A549 (cell line): ENCODE data around the gene ABCC4. TPM values are rescaled to one million over a fixed set of nuclear protein-coding genes. Genes with fewer than 3 reads are reported as not detected.

Experiments used
- ATAC-seq, 2 experiments: fragments of 200-7000 bp in 1 of 2; fragments of >200 bp in 1 of 2; cut with Nextera tagmentation in 1 of 2; cut with Tn5 transposase in 1 of 2; 3 replicates each; pipeline versions ENCODE4 v1.8.0 to v1.9.1; 2018 to 2020; ENCODE audit warnings: mild to moderate bottlenecking in 1 of 2, moderate library complexity in 1 of 2
- CTCF ChIA-PET: fragments of 300-600 bp; sonication (Branson Sonifier 250); formaldehyde crosslinking; extraction: SDS; loops from one replicate; lab custom pipeline; 2021; ENCODE audit warnings: antibody characterized with exemption, inconsistent platforms; lab: Yijun Ruan, JAX
- POLR2A ChIA-PET: fragments of 350-600 bp; formaldehyde crosslinking; extraction: SDS; loops from one replicate; lab custom pipeline; 2021; ENCODE audit warnings: antibody characterized with exemption, inconsistent platforms; lab: Yijun Ruan, JAX
- DNase-seq, 2 experiments: peaks; one replicate each; pipeline versions ENCODE4 v3.0.0 to v3.0.0-alpha.2; 2011 to 2016; ENCODE audit warnings: low read depth in 1 of 2, low spot score in 1 of 2
- FAIRE-seq: peaks from 2 replicates; lab custom pipeline; 2011; peaks lifted over from hg19 to GRCh38; lab: Jason Lieb, UNC
- H3K27ac ChIP-seq, 2 experiments: fragments of >200 bp; sonication (Bioruptor Twin); formaldehyde crosslinking; 3 replicates each; pipeline ENCODE4 v1.5.1; 2016 to 2017
- H3K4me1 ChIP-seq: fragments of >200 bp; sonication (Bioruptor Twin); formaldehyde crosslinking; 3 replicates; pipeline ENCODE4 v1.6.1; 2016
- H3K4me2 ChIP-seq: fragments of >200 bp; sonication (Bioruptor Twin); formaldehyde crosslinking; 3 replicates; pipeline ENCODE4 v1.6.1; 2016
- H3K4me3 ChIP-seq: fragments of >200 bp; sonication (Bioruptor Twin); formaldehyde crosslinking; 3 replicates; pipeline ENCODE4 v1.5.1; 2016
- H3K9me3 ChIP-seq: fragments of >200 bp; sonication (Bioruptor Twin); formaldehyde crosslinking; 3 replicates; pipeline ENCODE4 v1.6.1; 2016
- ATOH8 ChIP-seq: fragments of 250-450 bp; sonication (Bioruptor Pico); IDR thresholded peaks from 2 replicates; pipeline ENCODE4 v1.5.0; 2020; ENCODE audit warnings: low read depth, mild to moderate bottlenecking, moderate library complexity
- CEBPB ChIP-seq, 2 experiments: fragments of >200 bp in 1 of 2; sonication (Bioruptor Twin) in 1 of 2; formaldehyde crosslinking in 1 of 2; IDR thresholded peaks; 2 replicates each; pipeline ENCODE4 v1.6.1; 2012 to 2016
- CHD2 ChIP-seq: fragments of 150-350 bp; IDR thresholded peaks from 2 replicates; pipeline ENCODE4 v1.6.1; 2014; ENCODE audit warnings: low read length; ENCODE audit not compliant: partially characterized antibody
- EHF ChIP-seq: fragments of 250-450 bp; sonication (Bioruptor Pico); IDR thresholded peaks from 2 replicates; pipeline ENCODE4 v1.5.0; 2020; ENCODE audit warnings: mild to moderate bottlenecking
- EHMT2 ChIP-seq: fragments of 200-600 bp; sonication (generic); IDR thresholded peaks from 2 replicates; pipeline ENCODE4 v1.6.1; 2016; ENCODE audit warnings: antibody characterized with exemption, low read depth, mild to moderate bottlenecking, moderate library complexity
- FOSB ChIP-seq: fragments of 250-450 bp; sonication (Bioruptor Pico); IDR thresholded peaks from 2 replicates; pipeline ENCODE4 v1.5.0; 2020; ENCODE audit warnings: mild to moderate bottlenecking, moderate library complexity
- FOSL2 ChIP-seq, 2 experiments: fragments of 450-650 bp in 1 of 2; fragments of >200 bp in 1 of 2; sonication (Bioruptor Twin) in 1 of 2; formaldehyde crosslinking; IDR thresholded peaks; 2 replicates each; pipeline versions ENCODE4 v1.5.0 to v1.6.1; 2016 to 2020; ENCODE audit warnings: mild to moderate bottlenecking in 1 of 2, moderate library complexity in 1 of 2
- FOXS1 ChIP-seq: fragments of 250-450 bp; sonication (Bioruptor Pico); IDR thresholded peaks from 2 replicates; pipeline ENCODE4 v1.5.0; 2020; ENCODE audit warnings: mild to moderate bottlenecking, moderate library complexity
- HDAC2 ChIP-seq: fragments of 200-600 bp; sonication (generic); IDR thresholded peaks from 2 replicates; pipeline ENCODE4 v1.6.1; 2016
- HES2 ChIP-seq: fragments of >200 bp; sonication (Bioruptor Twin); formaldehyde crosslinking; IDR thresholded peaks from 2 replicates; pipeline ENCODE4 v1.6.1; 2016
- HMGXB4 ChIP-seq: fragments of 250-450 bp; sonication (Bioruptor Pico); IDR thresholded peaks from 2 replicates; pipeline ENCODE4 v1.5.0; 2021; ENCODE audit warnings: mild to moderate bottlenecking, moderate library complexity, borderline replicate concordance
- HOXA7 ChIP-seq: fragments of 250-450 bp; sonication (Bioruptor Pico); IDR thresholded peaks from 2 replicates; pipeline ENCODE4 v1.5.0; 2020; ENCODE audit warnings: mild to moderate bottlenecking, moderate library complexity
- HOXB5 ChIP-seq: fragments of 250-450 bp; sonication (Bioruptor Pico); IDR thresholded peaks from 2 replicates; pipeline ENCODE4 v1.5.0; 2020; ENCODE audit warnings: mild to moderate bottlenecking, moderate library complexity
- JUN ChIP-seq, 2 experiments: fragments of >200 bp; sonication (Bioruptor Twin); formaldehyde crosslinking; IDR thresholded peaks; 2 replicates in 1 of 2; 3 replicates in 1 of 2; pipeline ENCODE4 v1.6.1; 2016 to 2017
- KDM5A ChIP-seq: fragments of 200-600 bp; sonication (generic); IDR thresholded peaks from 2 replicates; pipeline ENCODE4 v1.6.1; 2016; ENCODE audit warnings: antibody characterized with exemption, mild to moderate bottlenecking
- MAX ChIP-seq: IDR thresholded peaks from 2 replicates; pipeline ENCODE4 v1.6.1; 2012
- MAZ ChIP-seq: fragments of 150-350 bp; IDR thresholded peaks from 2 replicates; pipeline ENCODE4 v1.6.1; 2014; ENCODE audit warnings: antibody characterized with exemption, low read depth, low read length, borderline replicate concordance
- MYC ChIP-seq: IDR thresholded peaks from 2 replicates; pipeline ENCODE4 v1.6.1; 2012; ENCODE audit warnings: mild to moderate bottlenecking, inconsistent platforms, low read length, improper control_type of control experiment, borderline replicate concordance
- NFE2L2 ChIP-seq: fragments of 150-350 bp; conservative IDR thresholded peaks from 2 replicates; pipeline ENCODE4 v1.6.1; 2014; ENCODE audit warnings: low read length
- NPAS2 ChIP-seq: fragments of 250-450 bp; sonication (Bioruptor Pico); IDR thresholded peaks from 2 replicates; pipeline ENCODE4 v1.8.0; 2022; ENCODE audit warnings: mild to moderate bottlenecking, moderate library complexity, borderline replicate concordance
- PBX3 ChIP-seq: IDR thresholded peaks from 2 replicates; pipeline ENCODE4 v1.6.1; 2012
- PHF8 ChIP-seq: fragments of 200-600 bp; sonication (generic); IDR thresholded peaks from 2 replicates; pipeline ENCODE4 v1.6.1; 2016; ENCODE audit warnings: low read depth, mild to moderate bottlenecking, antibody characterized with exemption, moderate library complexity, borderline replicate concordance
- POLR2AphosphoS2 ChIP-seq: conservative IDR thresholded peaks from 2 replicates; pipeline ENCODE4 v1.6.1; 2012; ENCODE audit warnings: low read length, improper control_type of control experiment, inconsistent platforms
- RAD21 ChIP-seq, 2 experiments: fragments of >200 bp in 1 of 2; sonication (Bioruptor Twin) in 1 of 2; formaldehyde crosslinking in 1 of 2; IDR thresholded peaks in 1 of 2; conservative IDR thresholded peaks in 1 of 2; 2 replicates in 1 of 2; 3 replicates in 1 of 2; pipeline ENCODE4 v1.6.1; 2012 to 2018; ENCODE audit warnings: inconsistent platforms in 1 of 2
- RCOR1 ChIP-seq: fragments of 150-350 bp; IDR thresholded peaks from 2 replicates; pipeline ENCODE4 v1.6.1; 2014; ENCODE audit warnings: antibody characterized with exemption, low read length, low read depth
- REST ChIP-seq: fragments of 200-600 bp; sonication (generic); IDR thresholded peaks from 2 replicates; pipeline ENCODE4 v1.6.1; 2016; ENCODE audit warnings: antibody characterized with exemption, mild to moderate bottlenecking, moderate library complexity
- SREBF2 ChIP-seq: fragments of 450-650 bp; IDR thresholded peaks from 2 replicates; pipeline ENCODE4 v1.6.1; 2014; ENCODE audit warnings: mild to moderate bottlenecking, moderate library complexity
- USF2 ChIP-seq: fragments of 450-650 bp; IDR thresholded peaks from 2 replicates; pipeline ENCODE4 v1.6.1; 2014; ENCODE audit warnings: antibody characterized with exemption
- ZC3H11A ChIP-seq: fragments of 450-650 bp; IDR thresholded peaks from 2 replicates; pipeline ENCODE4 v1.6.1; 2014; ENCODE audit warnings: antibody characterized with exemption, mild to moderate bottlenecking
- WGBS: methylation state at CpG from one replicate; pipeline ENCODE4 v1.1.6; 2017; ENCODE audit errors: missing lambda C conversion rate; 5-methylcytosine and 5-hydroxymethylcytosine counted together
- polyA plus RNA-seq, 4 experiments: library from polyadenylated mRNA; depleted of rRNA in 3 of 4; stranded (reverse); fragments of >200 nt; fragmentation: RNase III in 1 of 4; extraction: RNeasy Plus Mini Kit Qiagen cat#74134 plus additional on column Dnase treatment in 1 of 4; gene quantifications; 2 replicates in 3 of 4; 3 replicates in 1 of 4; pipeline ENCODE4 v1.2.3, GENCODE V29; 2011 to 2017

The ABCC4 gene
- polyA plus RNA-seq, 2 of the 4 experiments (the other 2 are of a cell fraction) = 23.5 to 56.2 TPM

GRCh38 chr13:95307507-95307906 is 6.3 kb upstream of the ABCC4 start:
- no peak overlapping the region for H3K4me3 ChIP-seq
- no peaks in the 10 kb centered on the region for H3K9me3 ChIP-seq
- no peaks in the 10 kb centered on the region; the same call in 2 of the 3 replicates for H3K4me1 ChIP-seq
- ChIA-PET CTCF (interaction anchor here (1.3 kb wide), 1 partner anchor 115 kb away, joined by 4 read pairs; no protein-coding TSS in a partner anchor), POLR2A (interaction anchor here (0.6 kb wide), 1 partner anchor 73 kb away, joined by 3 read pairs; no protein-coding TSS in a partner anchor)
- ATAC-seq = no peak
- H3K27ac ChIP-seq = no peak overlapping the region
- no peak for FAIRE-seq
- DNase-seq = no peak
- TF ChIP-seq PHF8 = no peak
- no peak for TF ChIP-seq REST
- TF ChIP-seq HES2 = no peak
- no peak for TF ChIP-seq MYC
- TF ChIP-seq RCOR1 = no peak
- no peak for TF ChIP-seq RAD21 (conservative IDR thresholded peaks at IDR 0.05 in 1 of 2, IDR thresholded peaks at IDR 0.05 in 1 of 2)
- TF ChIP-seq CHD2 = no peak
- no peak for TF ChIP-seq ATOH8 (CRISPR knock-in tag)
- no peak for TF ChIP-seq EHMT2
- TF ChIP-seq FOSB (CRISPR knock-in tag) = no peak
- TF ChIP-seq JUN (IDR thresholded peaks at IDR 0.05) = no peak
- no peak for TF ChIP-seq MAZ
- TF ChIP-seq HOXB5 (CRISPR knock-in tag) = no peak
- no peak for TF ChIP-seq EHF (CRISPR knock-in tag)
- no peak for TF ChIP-seq CEBPB (IDR thresholded peaks at IDR 0.05)
- no peak for TF ChIP-seq SREBF2
- no peak for TF ChIP-seq NFE2L2
- no peak for TF ChIP-seq NPAS2 (CRISPR knock-in tag)
- no peak for TF ChIP-seq FOSL2 (IDR thresholded peaks at IDR 0.05)
- TF ChIP-seq FOSL2 (CRISPR knock-in tag; IDR thresholded peaks at IDR 0.05) = no peak
- 78% methylated on average over 6 of the region's 6 CpGs for WGBS
- H3K4me2 ChIP-seq = no peak overlapping the region

GRCh38 chr13:95304453-95304852 is 3.2 kb upstream of the ABCC4 start:
- 90% methylated on average over 2 of the region's 2 CpGs for WGBS
- TF ChIP-seq HOXA7 (CRISPR knock-in tag) = no peak
- no peak for TF ChIP-seq FOXS1 (CRISPR knock-in tag)
- no peak for TF ChIP-seq PBX3
- TF ChIP-seq HMGXB4 (CRISPR knock-in tag) = no peak
- TF ChIP-seq EHF (CRISPR knock-in tag) = no peak
- no peak for TF ChIP-seq PHF8
- TF ChIP-seq POLR2AphosphoS2 = no peak
- TF ChIP-seq NPAS2 (CRISPR knock-in tag) = no peak
- TF ChIP-seq KDM5A = no peak
- TF ChIP-seq HDAC2 = no peak
- TF ChIP-seq MAX = no peak
- no peak for TF ChIP-seq ZC3H11A
- no peak for TF ChIP-seq MYC
- no peak for TF ChIP-seq USF2

More at GRCh38 chr13:95304453-95304852, 3.2 kb upstream of the ABCC4 start:
- DNase-seq = no peak
- CTCF ChIA-PET = interaction anchor here (1.3 to 7.2 kb wide), 3 partner anchors 77 to 114 kb away, joined by 3 to 52 read pairs (median 3); no protein-coding TSS in a partner anchor
- FAIRE-seq = no peak
- H3K27ac ChIP-seq = no peak overlapping the region
- H3K4me3 ChIP-seq = no peak overlapping the region
- POLR2A ChIA-PET = no interaction called here
- no peak overlapping the region for H3K4me2 ChIP-seq
- ATAC-seq = no peak
- H3K4me1 ChIP-seq = peaks cover 8% of the 10 kb centered on the region; the same call in 2 of the 3 replicates
- H3K9me3 ChIP-seq = no peaks in the 10 kb centered on the region
